ENCODE results near the gene MAN2A2. TPM values are rescaled to one million over a fixed set of nuclear protein-coding genes. Genes with fewer than 3 reads are reported as not detected.
"Not testable (repeated sequence)": the region's sequence is repeated elsewhere in the genome, so short reads cannot be mapped to it uniquely, and the experiment has no call there.

The MAN2A2 gene
- total RNA-seq, 2 experiments from 2014 or later: 108 to 111 TPM

DNA sequence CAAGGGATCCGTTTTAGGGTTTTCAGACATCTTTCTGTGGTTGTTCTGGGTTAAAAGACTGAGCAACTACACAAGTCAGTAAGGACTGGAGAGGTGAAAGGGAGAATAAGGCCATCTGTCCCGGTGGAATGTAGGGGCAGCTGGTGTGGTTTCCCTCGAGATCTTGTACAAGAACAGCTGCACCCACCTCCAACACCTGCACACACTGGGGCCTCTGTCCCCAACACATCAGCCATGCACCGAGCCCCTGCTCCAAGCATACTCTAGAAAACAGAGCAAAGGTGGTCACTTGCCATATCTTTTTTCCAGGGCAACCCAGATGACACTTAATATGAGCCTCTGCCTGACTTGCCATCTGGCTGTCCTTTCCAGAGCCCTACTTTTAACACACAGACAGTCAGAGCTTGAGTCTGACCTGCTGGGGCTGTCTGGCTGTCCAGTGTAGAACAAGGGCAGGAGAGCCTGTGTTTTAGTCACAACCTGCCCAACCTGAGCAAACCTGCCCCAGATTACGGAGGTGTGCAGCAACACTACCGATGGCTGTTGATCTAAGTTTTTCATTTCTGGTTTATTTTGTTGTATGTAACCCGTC is 12.2 kb downstream of the MAN2A2 start:
- POLR2A ChIA-PET: interaction anchor here (3.3 kb wide), 1 partner anchor 12 kb away, joined by 17 read pairs; the partner anchor contains the start of gene MAN2A2

DNA sequence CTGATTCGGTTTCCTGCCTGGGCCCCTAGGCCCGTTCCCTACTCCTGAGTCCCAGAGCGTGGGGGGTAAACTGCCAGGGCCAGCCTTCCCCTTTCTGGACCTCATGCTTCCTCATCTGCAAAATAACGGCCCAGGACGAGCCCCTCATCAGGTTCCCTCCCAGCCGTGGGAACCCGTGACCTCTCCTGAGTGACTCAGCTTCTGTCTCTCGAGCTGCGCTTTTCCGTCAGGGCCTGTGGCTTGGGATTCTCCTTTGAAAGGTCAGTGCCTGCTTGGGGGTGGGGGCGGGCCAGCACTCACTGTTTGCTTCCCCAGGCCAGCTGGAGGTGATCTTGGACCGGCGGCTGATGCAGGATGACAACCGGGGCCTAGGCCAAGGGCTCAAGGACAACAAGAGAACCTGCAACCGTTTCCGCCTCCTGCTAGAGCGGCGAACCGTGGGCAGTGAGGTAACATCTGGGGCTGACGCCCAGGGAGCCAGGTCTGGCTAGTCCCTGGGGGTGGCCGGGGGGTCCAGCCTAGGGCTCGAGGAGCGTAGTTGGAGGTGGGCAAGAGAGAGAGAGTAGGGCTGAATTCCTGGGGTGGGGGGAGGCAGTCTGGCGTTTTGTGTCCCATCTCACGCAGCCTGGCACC is 12.8 kb downstream of the MAN2A2 start:
- no peak overlapping the region for H3K27ac Mint-ChIP-seq
- peaks cover 25% of the 10 kb centered on the region for H3K36me3 Mint-ChIP-seq
- POLR2A ChIA-PET: no interaction called here
- H3K9me3 Mint-ChIP-seq: no peaks in the 10 kb centered on the region
- ATAC-seq (ENCODE audit: low read depth): no peak
- no peak for DNase-seq
- peaks cover 2% of the 10 kb centered on the region for H3K4me1 Mint-ChIP-seq
- H3K27me3 Mint-ChIP-seq: no peaks in the 10 kb centered on the region
- no peak overlapping the region for H3K4me3 Mint-ChIP-seq

More for the DNA sequence above, 12.2 kb downstream of the MAN2A2 start:
- ATAC-seq (ENCODE audit: low read depth) (no peak), DNase-seq (no peak)
- no peak overlapping the region for H3K27ac Mint-ChIP-seq
- H3K27me3 Mint-ChIP-seq: no peaks in the 10 kb centered on the region
- H3K4me1 Mint-ChIP-seq: peaks cover 2% of the 10 kb centered on the region
- no peaks in the 10 kb centered on the region for H3K9me3 Mint-ChIP-seq
- peaks cover 25% of the 10 kb centered on the region for H3K36me3 Mint-ChIP-seq
- H3K4me3 Mint-ChIP-seq: no peak overlapping the region

DNA sequence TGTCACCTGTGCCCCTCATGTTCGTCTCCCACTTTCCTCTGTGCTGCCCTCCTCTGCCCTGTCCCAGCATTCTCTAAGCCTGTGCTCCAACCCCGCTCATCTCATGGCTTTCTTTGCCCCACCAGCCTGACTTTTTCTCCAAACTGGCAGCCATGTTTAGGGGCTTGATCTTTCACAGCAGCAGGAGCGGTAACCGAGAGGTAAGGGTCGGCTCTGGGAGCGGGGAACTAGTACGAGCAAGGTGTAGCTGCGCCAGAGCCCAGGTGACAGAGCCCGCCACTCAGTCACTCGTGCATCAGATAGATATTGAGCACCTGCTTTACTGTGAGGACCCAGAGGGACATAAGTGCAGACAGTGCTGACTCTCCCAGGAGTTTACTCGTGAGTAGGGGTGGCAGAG is 13.4 kb downstream of the MAN2A2 start:
- ATAC-seq (ENCODE audit: low read depth) (no peak), DNase-seq (no peak)
- POLR2A ChIA-PET: no interaction called here
- no peaks in the 10 kb centered on the region for H3K9me3 Mint-ChIP-seq
- no peaks in the 10 kb centered on the region for H3K27me3 Mint-ChIP-seq
- no peak overlapping the region for H3K27ac Mint-ChIP-seq
- H3K4me1 Mint-ChIP-seq: peaks cover 2% of the 10 kb centered on the region
- H3K36me3 Mint-ChIP-seq: peaks cover 28% of the 10 kb centered on the region
- H3K4me3 Mint-ChIP-seq: no peak overlapping the region

DNA sequence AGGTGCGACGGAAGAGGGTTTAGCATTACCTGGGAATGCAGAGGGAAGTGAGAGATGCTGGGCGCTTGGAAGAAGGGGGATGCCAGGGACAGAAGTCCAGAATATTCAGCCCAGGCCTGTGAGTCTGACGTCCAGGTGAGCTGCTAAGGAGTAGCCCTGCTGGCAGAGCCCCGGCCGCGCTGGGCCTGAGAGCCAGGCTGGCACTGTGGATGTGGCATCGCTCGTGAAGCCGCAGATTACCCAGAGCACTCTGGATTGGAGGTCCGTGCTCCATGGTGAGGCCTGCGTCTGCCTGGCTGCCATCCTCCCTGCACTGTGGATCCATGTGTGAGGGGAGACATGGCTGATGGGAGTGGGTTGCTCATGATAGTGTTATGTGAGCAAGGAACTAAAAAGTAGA is 14.5 kb downstream of the MAN2A2 start:
- DNase-seq (no peak), ATAC-seq (ENCODE audit: low read depth) (no peak)
- Mint-ChIP-seq H3K9me3 (no peaks in the 10 kb centered on the region), H3K27ac (no peak overlapping the region), H3K4me3 (no peak overlapping the region), H3K36me3 (peaks cover 33% of the 10 kb centered on the region), H3K4me1 (peaks cover 2% of the 10 kb centered on the region), H3K27me3 (no peaks in the 10 kb centered on the region)
- POLR2A ChIA-PET: interaction anchor here (1.6 kb wide), 1 partner anchor 14 kb away, joined by 4 read pairs; the partner anchor contains the start of gene MAN2A2

DNA sequence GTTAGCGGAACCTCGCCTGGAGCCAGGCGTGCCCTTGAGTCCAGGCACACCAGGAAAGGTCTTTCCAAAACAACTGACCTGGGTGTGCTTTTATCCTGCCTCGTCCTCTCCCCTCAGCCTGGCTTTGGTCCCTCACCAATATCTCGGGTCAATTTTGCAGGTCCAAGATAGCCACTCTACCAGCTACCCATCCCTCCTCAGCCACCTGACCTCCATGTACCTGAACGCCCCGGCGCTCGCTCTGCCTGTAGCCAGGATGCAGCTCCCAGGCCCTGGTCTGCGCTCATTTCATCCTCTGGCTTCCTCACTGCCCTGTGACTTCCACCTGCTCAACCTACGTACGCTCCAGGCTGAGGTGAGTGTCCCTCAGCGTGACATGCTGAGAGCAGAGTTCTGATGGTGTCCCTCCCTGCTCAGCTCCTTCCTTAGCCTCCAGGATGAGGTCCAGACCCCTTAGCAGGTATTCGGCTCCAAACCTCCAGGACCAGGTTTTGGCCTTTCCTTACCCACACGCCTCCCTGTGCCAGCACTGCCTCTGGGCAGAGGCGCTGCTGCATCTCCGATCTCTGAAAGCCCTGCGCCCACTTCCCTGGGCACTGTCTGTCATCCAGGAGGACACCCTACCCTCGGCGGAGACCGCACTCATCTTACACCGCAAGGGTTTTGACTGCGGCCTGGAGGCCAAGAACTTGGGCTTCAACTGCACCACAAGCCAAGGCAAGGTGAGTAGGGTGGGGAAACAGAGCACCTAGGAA is 15.1 kb downstream of the MAN2A2 start:
- H3K4me3 Mint-ChIP-seq: no peak overlapping the region
- no peak overlapping the region for H3K27ac Mint-ChIP-seq

DNA sequence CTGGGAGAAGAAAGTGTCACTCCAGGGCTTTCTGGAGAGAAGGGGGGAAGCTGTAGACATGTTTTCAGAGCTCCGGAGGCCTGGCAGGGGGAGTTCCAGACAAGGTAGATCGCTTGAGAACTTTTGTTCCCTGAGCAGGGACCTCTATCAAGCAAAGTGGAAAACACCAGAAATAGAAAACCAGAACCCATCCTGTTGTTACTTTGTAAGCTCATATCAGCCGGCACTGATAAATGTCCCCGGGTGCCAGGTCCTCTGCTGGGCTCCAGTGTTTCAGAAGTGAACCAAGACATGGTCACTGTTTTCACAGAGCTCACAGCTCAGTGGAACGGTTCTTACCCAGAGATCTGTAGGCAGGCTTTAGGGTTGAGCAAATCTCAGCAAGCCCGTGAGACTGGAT is 15.7 kb downstream of the MAN2A2 start:
- H3K27ac Mint-ChIP-seq: no peak overlapping the region
- H3K9me3 Mint-ChIP-seq: no peaks in the 10 kb centered on the region
- H3K36me3 Mint-ChIP-seq: peaks cover 37% of the 10 kb centered on the region
- ATAC-seq (ENCODE audit: low read depth) (no peak), DNase-seq (no peak)
- H3K4me3 Mint-ChIP-seq: no peak overlapping the region
- POLR2A ChIA-PET: no interaction called here
- peaks cover 4% of the 10 kb centered on the region for H3K4me1 Mint-ChIP-seq
- H3K27me3 Mint-ChIP-seq: no peaks in the 10 kb centered on the region

More for the DNA sequence above, 15.1 kb downstream of the MAN2A2 start:
- ATAC-seq (ENCODE audit: low read depth) (no peak), DNase-seq (no peak)
- Mint-ChIP-seq H3K27me3 (no peaks in the 10 kb centered on the region), H3K9me3 (no peaks in the 10 kb centered on the region), H3K4me1 (peaks cover 4% of the 10 kb centered on the region), H3K36me3 (peaks cover 35% of the 10 kb centered on the region)
- POLR2A ChIA-PET: interaction anchor here (1.6 kb wide), 1 partner anchor 15 kb away, joined by 4 read pairs; the partner anchor contains the start of gene MAN2A2

DNA sequence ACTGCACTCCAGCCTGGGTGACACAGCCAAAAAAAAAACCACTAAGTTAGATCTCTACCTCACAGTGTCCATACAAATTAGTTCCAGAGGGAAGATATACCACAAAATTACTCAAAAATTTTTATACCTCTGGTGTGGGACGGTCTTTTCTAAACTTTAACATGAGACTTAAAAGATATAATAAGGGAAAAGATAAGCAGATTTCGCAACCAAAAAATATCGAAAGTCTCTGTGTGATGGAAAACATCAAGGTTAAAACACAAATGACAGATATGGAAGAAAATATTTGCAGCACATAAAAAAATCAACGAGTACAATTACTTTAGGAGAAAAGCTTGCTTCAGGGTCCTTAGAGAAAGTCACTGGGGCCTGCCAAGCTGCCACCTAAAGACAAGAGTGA is 18.8 kb downstream of the MAN2A2 start:
- Mint-ChIP-seq H3K27ac (no peak overlapping the region), H3K27me3 (no peaks in the 10 kb centered on the region), H3K4me3 (no peak overlapping the region), H3K36me3 (peaks cover 35% of the 10 kb centered on the region), H3K4me1 (peaks cover 7% of the 10 kb centered on the region), H3K9me3 (no peaks in the 10 kb centered on the region)
- POLR2A ChIA-PET: interaction anchor here (0.8 to 2.4 kb wide), 4 partner anchors 9 to 18 kb away, joined by 3 to 9 read pairs (median 4); partner anchors contain the start of gene MAN2A2
- DNase-seq: no peak
- ATAC-seq (ENCODE audit: low read depth): no peak

DNA sequence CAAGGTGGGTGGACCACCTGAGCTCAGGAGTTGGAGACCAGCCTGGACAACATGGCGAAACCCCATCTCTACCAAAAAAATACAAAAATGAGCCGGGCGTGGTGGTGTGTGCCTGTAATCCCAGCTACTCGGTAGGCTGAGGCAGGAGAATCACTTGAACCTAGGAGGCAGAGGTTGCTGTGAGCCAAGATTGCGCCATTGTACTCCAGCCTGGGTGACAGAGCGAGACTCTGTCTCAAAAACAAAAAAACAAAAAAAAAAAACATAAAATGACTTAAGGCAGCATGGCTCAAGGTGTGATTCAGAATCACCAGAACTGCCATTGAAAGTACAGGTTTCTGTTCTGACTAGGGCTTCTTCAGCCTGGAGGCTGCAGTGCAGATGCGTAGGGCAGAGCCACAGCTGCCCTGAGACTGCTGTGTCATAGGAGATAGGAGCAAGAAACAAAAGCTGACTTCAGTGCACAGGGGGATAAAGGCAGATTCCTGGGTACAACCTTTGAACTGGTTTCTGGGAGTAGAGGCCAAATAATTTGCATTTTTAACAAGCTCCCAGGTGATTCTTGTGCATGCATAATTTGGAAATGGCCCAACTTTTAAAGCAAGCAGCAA is 19.7 kb downstream of the MAN2A2 start:
- ATAC-seq (ENCODE audit: low read depth); DNase-seq; H3K9me3 Mint-ChIP-seq; H3K4me1 Mint-ChIP-seq; H3K4me3 Mint-ChIP-seq; H3K27ac Mint-ChIP-seq; H3K27me3 Mint-ChIP-seq: not testable (repeated sequence)
- peaks cover 29% of the 10 kb centered on the region for H3K36me3 Mint-ChIP-seq
- POLR2A ChIA-PET: interaction anchor here (1.0 to 2.4 kb wide), 2 partner anchors 17 to 19 kb away, joined by 4 to 9 read pairs; partner anchors contain the start of gene MAN2A2

DNA sequence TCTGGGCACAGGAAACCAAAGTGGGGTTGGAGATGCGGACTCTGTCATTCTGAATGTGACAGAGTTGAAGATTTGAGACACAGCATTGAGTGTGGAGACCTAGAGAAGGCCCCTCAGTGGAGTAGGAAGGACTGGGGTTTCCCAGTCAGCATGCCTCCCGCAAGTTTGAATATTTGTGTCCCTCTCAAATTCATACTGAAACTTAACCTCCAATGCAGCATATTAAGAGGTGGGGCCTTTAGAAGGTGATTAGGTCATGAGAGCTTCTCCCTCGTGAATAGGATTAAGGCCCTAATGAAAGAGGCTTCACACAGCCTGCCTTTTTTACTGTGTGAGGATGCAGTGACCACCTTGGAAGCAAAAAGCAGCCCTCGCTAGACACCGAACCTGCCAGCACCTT is 21.3 kb downstream of the MAN2A2 start:
- ATAC-seq (ENCODE audit: low read depth) (no peak), DNase-seq (no peak)

DNA sequence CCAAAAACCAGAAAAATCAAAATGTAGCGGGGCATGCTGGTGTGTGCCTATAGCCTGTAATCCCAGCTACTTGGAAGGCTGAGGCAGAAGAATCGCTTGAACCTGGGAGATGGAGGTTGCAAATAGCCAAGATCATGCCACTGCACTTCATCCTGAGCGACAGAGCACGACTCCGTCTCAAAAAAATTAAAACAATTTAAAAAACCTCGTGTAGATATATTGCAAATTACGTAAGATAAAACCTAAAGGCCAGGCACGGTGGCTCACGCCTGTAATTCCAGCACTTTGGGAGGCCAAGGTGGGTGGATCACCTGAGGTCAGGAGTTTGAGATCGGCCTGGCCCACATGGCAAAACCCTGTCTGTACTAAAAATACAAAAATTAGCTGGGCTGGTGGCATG is 23.7 kb downstream of the MAN2A2 start:
- ATAC-seq (ENCODE audit: low read depth); H3K27ac Mint-ChIP-seq: not testable (repeated sequence)
- POLR2A ChIA-PET: interaction anchor here (0.7 kb wide), 1 partner anchor 727 kb away, joined by 3 read pairs; no protein-coding TSS in a partner anchor

More for the DNA sequence above, 21.3 kb downstream of the MAN2A2 start:
- Mint-ChIP-seq H3K27ac (no peak overlapping the region), H3K4me3 (no peak overlapping the region), H3K4me1 (peaks cover 12% of the 10 kb centered on the region), H3K9me3 (no peaks in the 10 kb centered on the region), H3K36me3 (peaks cover 27% of the 10 kb centered on the region), H3K27me3 (no peaks in the 10 kb centered on the region)
- POLR2A ChIA-PET: no interaction called here

DNA sequence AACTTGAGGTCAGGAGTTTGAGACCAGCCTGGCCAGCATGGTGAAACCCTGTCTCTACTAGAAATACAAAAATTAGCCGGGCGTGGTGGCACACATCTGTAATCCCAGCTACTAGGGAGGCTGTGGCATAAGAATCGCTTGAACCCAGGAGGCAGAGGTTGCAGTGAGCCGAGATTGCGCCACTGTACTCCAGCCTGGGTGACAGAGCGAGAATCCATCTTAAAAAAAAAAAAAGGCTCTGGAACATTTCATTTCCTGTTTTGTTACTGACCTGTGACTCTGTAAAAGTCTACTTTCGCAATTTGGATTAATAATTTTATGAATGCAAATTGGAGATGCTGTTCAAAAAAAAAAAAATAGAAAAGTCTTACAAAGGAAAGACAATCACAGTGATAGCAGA is 25.0 kb downstream of the MAN2A2 start:
- ATAC-seq (ENCODE audit: low read depth); H3K27me3 Mint-ChIP-seq; H3K36me3 Mint-ChIP-seq; H3K9me3 Mint-ChIP-seq; DNase-seq: not testable (repeated sequence)
- Mint-ChIP-seq H3K4me1 (peaks cover 29% of the 10 kb centered on the region), H3K27ac (peak overlapping the region; percentile 54), H3K4me3 (peak overlapping the region; percentile 37)
- POLR2A ChIA-PET: interaction anchor here (0.6 to 0.7 kb wide), 2 partner anchors 216 to 785 kb away, joined by 3 to 9 read pairs; no protein-coding TSS in a partner anchor

More for the DNA sequence above, 23.7 kb downstream of the MAN2A2 start:
- Mint-ChIP-seq H3K36me3 (peaks cover 13% of the 10 kb centered on the region), H3K4me1 (peaks cover 27% of the 10 kb centered on the region)
- H3K4me3 Mint-ChIP-seq, H3K9me3 Mint-ChIP-seq, DNase-seq, H3K27me3 Mint-ChIP-seq: not testable (repeated sequence)

DNA sequence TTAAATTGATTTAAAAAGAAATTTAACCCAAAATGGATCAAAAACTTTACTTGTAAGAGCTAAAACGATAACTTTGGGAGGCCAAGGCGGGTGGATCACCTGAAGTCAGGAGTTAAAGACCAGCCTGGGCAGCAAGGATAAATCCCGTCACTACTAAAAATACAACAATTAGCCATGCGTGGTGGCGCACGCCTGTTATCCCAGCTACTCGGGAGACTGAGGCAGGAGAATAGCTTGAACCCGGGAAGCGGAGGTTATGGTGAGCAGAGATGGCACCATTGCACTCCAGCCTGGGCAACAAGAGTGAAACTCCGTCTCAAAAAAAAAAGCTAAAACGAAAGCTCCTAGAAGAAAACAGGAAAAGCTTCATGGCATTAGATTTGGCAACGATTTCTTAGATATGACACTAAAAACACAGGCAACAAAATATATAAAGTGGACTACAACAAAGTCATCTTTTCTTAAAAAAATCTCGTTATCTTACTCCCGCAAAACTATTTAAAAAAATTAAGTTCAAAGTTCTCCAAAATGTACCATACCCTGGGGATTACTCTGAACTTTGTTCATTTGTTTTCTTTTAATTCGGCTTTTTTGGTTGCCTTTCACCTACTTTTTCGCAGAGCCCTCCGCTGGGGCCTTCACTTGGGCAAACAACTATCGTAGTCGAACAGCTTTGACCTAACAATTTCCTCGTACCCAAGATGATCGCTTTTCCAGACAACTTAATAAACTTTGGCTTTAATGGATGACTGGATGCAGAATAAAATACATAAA is 26.3 kb downstream of the MAN2A2 start:
- Mint-ChIP-seq H3K9me3 (no peaks in the 10 kb centered on the region), H3K36me3 (peaks cover 2% of the 10 kb centered on the region), H3K27ac (peak overlapping the region; percentile 99), H3K4me3 (peak overlapping the region; percentile 99), H3K4me1 (peaks cover 39% of the 10 kb centered on the region), H3K27me3 (no peaks in the 10 kb centered on the region)
- ATAC-seq (ENCODE audit: low read depth) (no peak), DNase-seq (no peak)
- POLR2A ChIA-PET: interaction anchor here (1.0 to 8.0 kb wide), 6 partner anchors 10 to 212 kb away, joined by 3 to 141 read pairs (median 6); partner anchors contain the start of genes BLM, MAN2A2 and RCCD1

Data from activated naive CD8-positive, alpha-beta T cell treated with anti-CD3 and anti-CD28 coated beads, Interleukin-2, amount 10 ng/mL, durations not matched to agents 7 days and 5 days (primary cell).